GM23338 (cell line): ENCODE results near the gene KCNJ10. TPM values are rescaled to one million over a fixed set of nuclear protein-coding genes. Genes with fewer than 3 reads are reported as not detected.

ENCODE experiments used
- ATAC-seq: fragments of 200-7000 bp; cut with Tn5 transposase; 3 replicates; pipeline ENCODE4 v1.9.1; 2020
- DNase-seq: peaks from one replicate; pipeline ENCODE4 v3.0.0-alpha.2; 2015; ENCODE audit warnings: low spot score
- H2AFZ ChIP-seq: fragments of 200-600 bp; sonication (generic); 2 replicates; pipeline ENCODE4 v1.8.0; 2016; ENCODE audit warnings: antibody characterized with exemption, mild to moderate bottlenecking, moderate library complexity
- H3F3A ChIP-seq: fragments of 200-600 bp; sonication (generic); replicated peaks from 2 replicates; pipeline ENCODE4 v1.8.0; 2017; ENCODE audit warnings: antibody characterized with exemption, mixed run types, low read depth
- H3K27ac ChIP-seq: fragments of 200-600 bp; sonication (generic); 2 replicates; pipeline ENCODE4 v1.6.1; 2016; ENCODE audit warnings: low read depth
- H3K27me3 ChIP-seq: fragments of 200-600 bp; sonication (generic); 2 replicates; pipeline ENCODE4 v1.8.0; 2016; ENCODE audit warnings: mild to moderate bottlenecking, mixed run types, moderate library complexity; ENCODE audit not compliant: insufficient read depth
- H3K36me3 ChIP-seq: fragments of 200-600 bp; sonication (generic); 2 replicates; pipeline ENCODE4 v1.8.0; 2016; ENCODE audit warnings: mild to moderate bottlenecking; ENCODE audit not compliant: insufficient read depth
- H3K4me1 ChIP-seq: fragments of 200-600 bp; sonication (generic); 2 replicates; pipeline ENCODE4 v1.8.0; 2016; ENCODE audit warnings: mild to moderate bottlenecking, moderate library complexity; ENCODE audit not compliant: insufficient read depth
- H3K4me2 ChIP-seq: fragments of 200-600 bp; sonication (generic); 2 replicates; pipeline ENCODE4 v1.7.1; 2017; ENCODE audit warnings: mixed run types
- H3K4me3 ChIP-seq: fragments of 200-600 bp; sonication (generic); 2 replicates; pipeline ENCODE4 v1.6.1; 2016; ENCODE audit warnings: mixed run types
- H3K79me2 ChIP-seq: fragments of 200-600 bp; sonication (generic); replicated peaks from 2 replicates; pipeline ENCODE4 v1.8.0; 2017; ENCODE audit warnings: mild to moderate bottlenecking; ENCODE audit not compliant: insufficient read depth
- H3K9me2 ChIP-seq: fragments of 200-600 bp; sonication (generic); 2 replicates; pipeline ENCODE4 v1.8.0; 2017; ENCODE audit not compliant: insufficient read depth
- H4K20me1 ChIP-seq: fragments of 200-600 bp; sonication (generic); replicated peaks from 2 replicates; pipeline ENCODE4 v1.8.0; 2017; ENCODE audit warnings: mild to moderate bottlenecking; ENCODE audit not compliant: insufficient read depth
- H3K27ac Mint-ChIP-seq: 2 replicates; pipeline ENCODE4 v1.8.0; 2020; ENCODE audit warnings: inconsistent platforms, mild to moderate bottlenecking, moderate library complexity, mixed read lengths
- H3K27me3 Mint-ChIP-seq: 3 replicates; pipeline ENCODE4 v1.8.0; 2022; ENCODE audit warnings: low read depth, mild to moderate bottlenecking, moderate library complexity, mixed read lengths, inconsistent platforms; ENCODE audit not compliant: insufficient read depth, poor library complexity
- H3K36me3 Mint-ChIP-seq: 3 replicates; pipeline ENCODE4 v1.8.0; 2021; ENCODE audit warnings: low read depth, mild to moderate bottlenecking, inconsistent platforms, moderate library complexity, mixed read lengths
- H3K4me1 Mint-ChIP-seq: 3 replicates; pipeline ENCODE4 v1.8.0; 2020; ENCODE audit warnings: mild to moderate bottlenecking, inconsistent platforms, mixed read lengths
- H3K4me3 Mint-ChIP-seq: 3 replicates; pipeline ENCODE4 v1.8.0; 2021; ENCODE audit warnings: moderate library complexity, mild to moderate bottlenecking, inconsistent platforms, mixed read lengths
- H3K9me3 Mint-ChIP-seq: 3 replicates; pipeline ENCODE4 v1.8.0; 2020; ENCODE audit warnings: moderate library complexity, mild to moderate bottlenecking, inconsistent platforms, mixed read lengths
- CREB1 ChIP-seq: fragments of 250-450 bp; sonication (Bioruptor Pico); IDR thresholded peaks from 2 replicates; pipeline ENCODE4 v1.5.0; 2020; ENCODE audit warnings: low read depth, mild to moderate bottlenecking, moderate library complexity
- EZH2 ChIP-seq: fragments of 200-600 bp; sonication (generic); IDR thresholded peaks from one replicate; pipeline ENCODE4 v1.8.0; 2017; ENCODE audit warnings: antibody characterized with exemption, mild to moderate bottlenecking, low read depth; ENCODE audit not compliant: unreplicated experiment
- EZH2phosphoT487 ChIP-seq: fragments of 200-600 bp; sonication (generic); IDR thresholded peaks from one replicate; pipeline ENCODE4 v1.8.1; 2018; ENCODE audit warnings: antibody characterized with exemption; ENCODE audit not compliant: unreplicated experiment
- JUNB ChIP-seq: IDR thresholded peaks from one replicate; pipeline ENCODE4 v1.6.1; 2016; ENCODE audit warnings: antibody characterized with exemption; ENCODE audit not compliant: unreplicated experiment
- NANOG ChIP-seq: IDR thresholded peaks from 2 replicates; pipeline ENCODE4 v1.6.1; 2016; ENCODE audit warnings: antibody characterized with exemption, borderline replicate concordance
- POLR2AphosphoS5 ChIP-seq: IDR thresholded peaks from 2 replicates; pipeline ENCODE4 v1.6.1; 2016; ENCODE audit warnings: antibody characterized with exemption, low read depth
- STAT1 ChIP-seq: IDR thresholded peaks from one replicate; pipeline ENCODE4 v1.6.1; 2016; ENCODE audit warnings: antibody characterized with exemption; ENCODE audit not compliant: unreplicated experiment
- ZNF114 ChIP-seq: fragments of 250-450 bp; sonication (Bioruptor Pico); IDR thresholded peaks from 2 replicates; pipeline ENCODE4 v1.5.0; 2020; ENCODE audit warnings: mild to moderate bottlenecking, moderate library complexity
- ZNF331 ChIP-seq: fragments of 250-450 bp; sonication (Bioruptor Pico); IDR thresholded peaks from 2 replicates; pipeline ENCODE4 v1.5.0; 2020; ENCODE audit warnings: low read depth, mild to moderate bottlenecking, moderate library complexity
- polyA plus RNA-seq: library from polyadenylated mRNA; unstranded; fragments of >200 nt; fragmentation: Nextera tagmentation; extraction: Ambion mirVana; gene quantifications from 2 replicates; pipeline ENCODE4 v1.2.1, GENCODE V29; 2016
- total RNA-seq: library from RNA; depleted of rRNA; stranded (reverse); fragments of >200 nt; shearing (Covaris generic); gene quantifications from 2 replicates; pipeline ENCODE4 v1.2.3, GENCODE V29; 2014
- TF ChIP-seq, protein P1 (sequence below), 2 experiments: fragments of 200-600 bp in 1 of 2; sonication (generic) in 1 of 2; conservative IDR thresholded peaks; 2 replicates each; pipeline versions ENCODE4 v1.5.1 to v1.6.1; 2016 to 2017; ENCODE audit warnings: antibody characterized with exemption in 2 of 2, low read depth in 2 of 2, mild to moderate bottlenecking in 2 of 2, moderate library complexity in 1 of 2
- TF ChIP-seq, protein P2 (sequence below): IDR thresholded peaks from one replicate; pipeline ENCODE4 v1.6.1; 2018; ENCODE audit warnings: antibody characterized with exemption; ENCODE audit not compliant: unreplicated experiment
- TF ChIP-seq, protein P3 (sequence below): fragments of 250-450 bp; sonication (Bioruptor Pico); IDR thresholded peaks from 2 replicates; pipeline ENCODE4 v1.5.0; 2020; ENCODE audit warnings: mild to moderate bottlenecking, moderate library complexity
- TF ChIP-seq, protein P4 (sequence below): IDR thresholded peaks from 2 replicates; pipeline ENCODE4 v1.6.1; 2016; ENCODE audit warnings: antibody characterized with exemption

The KCNJ10 gene
- total and polyA plus RNA-seq, 2 experiments from 2014 or later: 1.4 to 2.8 TPM

DNA sequence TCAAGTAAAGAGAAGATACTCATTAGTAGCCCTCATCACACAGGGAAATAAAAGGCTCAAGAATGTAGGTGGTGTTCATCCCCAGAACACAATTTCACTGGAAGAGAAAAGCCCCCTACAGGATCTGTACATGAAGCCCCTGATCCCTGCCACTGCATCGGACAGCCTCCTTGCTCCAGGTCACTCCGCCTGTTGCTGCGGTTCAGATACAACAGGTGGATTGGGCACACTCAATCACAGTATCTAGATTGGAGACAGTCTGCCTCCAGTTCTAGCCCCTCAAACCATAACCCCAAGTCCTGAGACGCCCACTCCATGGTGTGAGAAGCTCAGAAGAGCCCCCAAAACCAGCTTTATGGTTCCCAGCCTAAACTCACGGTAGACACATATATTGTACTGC, 117.0 kb downstream of the KCNJ10 start:
- no peak overlapping the region for H3K4me3 Mint-ChIP-seq
- H3K4me3 ChIP-seq: no peak overlapping the region
- H3K27ac Mint-ChIP-seq: no peak overlapping the region
- ATAC-seq (no peak), DNase-seq (no peak)
- no peaks in the 10 kb centered on the region for H3K4me1 Mint-ChIP-seq
- H3K27me3 Mint-ChIP-seq: peaks cover 7% of the 10 kb centered on the region
- no peak overlapping the region for H3K4me2 ChIP-seq
- H3K9me2 ChIP-seq: peaks cover 4% of the 10 kb centered on the region; the same call in 1 of the 2 replicates
- H3K9me3 Mint-ChIP-seq: no peaks in the 10 kb centered on the region
- H3K27ac ChIP-seq: no peak overlapping the region
- no peaks in the 10 kb centered on the region for H4K20me1 ChIP-seq
- TF ChIP-seq JUNB: no peak
- TF ChIP-seq, protein P1, sequence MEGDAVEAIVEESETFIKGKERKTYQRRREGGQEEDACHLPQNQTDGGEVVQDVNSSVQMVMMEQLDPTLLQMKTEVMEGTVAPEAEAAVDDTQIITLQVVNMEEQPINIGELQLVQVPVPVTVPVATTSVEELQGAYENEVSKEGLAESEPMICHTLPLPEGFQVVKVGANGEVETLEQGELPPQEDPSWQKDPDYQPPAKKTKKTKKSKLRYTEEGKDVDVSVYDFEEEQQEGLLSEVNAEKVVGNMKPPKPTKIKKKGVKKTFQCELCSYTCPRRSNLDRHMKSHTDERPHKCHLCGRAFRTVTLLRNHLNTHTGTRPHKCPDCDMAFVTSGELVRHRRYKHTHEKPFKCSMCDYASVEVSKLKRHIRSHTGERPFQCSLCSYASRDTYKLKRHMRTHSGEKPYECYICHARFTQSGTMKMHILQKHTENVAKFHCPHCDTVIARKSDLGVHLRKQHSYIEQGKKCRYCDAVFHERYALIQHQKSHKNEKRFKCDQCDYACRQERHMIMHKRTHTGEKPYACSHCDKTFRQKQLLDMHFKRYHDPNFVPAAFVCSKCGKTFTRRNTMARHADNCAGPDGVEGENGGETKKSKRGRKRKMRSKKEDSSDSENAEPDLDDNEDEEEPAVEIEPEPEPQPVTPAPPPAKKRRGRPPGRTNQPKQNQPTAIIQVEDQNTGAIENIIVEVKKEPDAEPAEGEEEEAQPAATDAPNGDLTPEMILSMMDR (conservative IDR thresholded peaks at IDR 0.05; ENCODE audit: low read depth in 2 of 2): no peak
- TF ChIP-seq, protein P2, sequence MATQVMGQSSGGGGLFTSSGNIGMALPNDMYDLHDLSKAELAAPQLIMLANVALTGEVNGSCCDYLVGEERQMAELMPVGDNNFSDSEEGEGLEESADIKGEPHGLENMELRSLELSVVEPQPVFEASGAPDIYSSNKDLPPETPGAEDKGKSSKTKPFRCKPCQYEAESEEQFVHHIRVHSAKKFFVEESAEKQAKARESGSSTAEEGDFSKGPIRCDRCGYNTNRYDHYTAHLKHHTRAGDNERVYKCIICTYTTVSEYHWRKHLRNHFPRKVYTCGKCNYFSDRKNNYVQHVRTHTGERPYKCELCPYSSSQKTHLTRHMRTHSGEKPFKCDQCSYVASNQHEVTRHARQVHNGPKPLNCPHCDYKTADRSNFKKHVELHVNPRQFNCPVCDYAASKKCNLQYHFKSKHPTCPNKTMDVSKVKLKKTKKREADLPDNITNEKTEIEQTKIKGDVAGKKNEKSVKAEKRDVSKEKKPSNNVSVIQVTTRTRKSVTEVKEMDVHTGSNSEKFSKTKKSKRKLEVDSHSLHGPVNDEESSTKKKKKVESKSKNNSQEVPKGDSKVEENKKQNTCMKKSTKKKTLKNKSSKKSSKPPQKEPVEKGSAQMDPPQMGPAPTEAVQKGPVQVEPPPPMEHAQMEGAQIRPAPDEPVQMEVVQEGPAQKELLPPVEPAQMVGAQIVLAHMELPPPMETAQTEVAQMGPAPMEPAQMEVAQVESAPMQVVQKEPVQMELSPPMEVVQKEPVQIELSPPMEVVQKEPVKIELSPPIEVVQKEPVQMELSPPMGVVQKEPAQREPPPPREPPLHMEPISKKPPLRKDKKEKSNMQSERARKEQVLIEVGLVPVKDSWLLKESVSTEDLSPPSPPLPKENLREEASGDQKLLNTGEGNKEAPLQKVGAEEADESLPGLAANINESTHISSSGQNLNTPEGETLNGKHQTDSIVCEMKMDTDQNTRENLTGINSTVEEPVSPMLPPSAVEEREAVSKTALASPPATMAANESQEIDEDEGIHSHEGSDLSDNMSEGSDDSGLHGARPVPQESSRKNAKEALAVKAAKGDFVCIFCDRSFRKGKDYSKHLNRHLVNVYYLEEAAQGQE: no peak
- TF ChIP-seq EZH2: no peak
- TF ChIP-seq STAT1: no peak
- TF ChIP-seq, protein P3, sequence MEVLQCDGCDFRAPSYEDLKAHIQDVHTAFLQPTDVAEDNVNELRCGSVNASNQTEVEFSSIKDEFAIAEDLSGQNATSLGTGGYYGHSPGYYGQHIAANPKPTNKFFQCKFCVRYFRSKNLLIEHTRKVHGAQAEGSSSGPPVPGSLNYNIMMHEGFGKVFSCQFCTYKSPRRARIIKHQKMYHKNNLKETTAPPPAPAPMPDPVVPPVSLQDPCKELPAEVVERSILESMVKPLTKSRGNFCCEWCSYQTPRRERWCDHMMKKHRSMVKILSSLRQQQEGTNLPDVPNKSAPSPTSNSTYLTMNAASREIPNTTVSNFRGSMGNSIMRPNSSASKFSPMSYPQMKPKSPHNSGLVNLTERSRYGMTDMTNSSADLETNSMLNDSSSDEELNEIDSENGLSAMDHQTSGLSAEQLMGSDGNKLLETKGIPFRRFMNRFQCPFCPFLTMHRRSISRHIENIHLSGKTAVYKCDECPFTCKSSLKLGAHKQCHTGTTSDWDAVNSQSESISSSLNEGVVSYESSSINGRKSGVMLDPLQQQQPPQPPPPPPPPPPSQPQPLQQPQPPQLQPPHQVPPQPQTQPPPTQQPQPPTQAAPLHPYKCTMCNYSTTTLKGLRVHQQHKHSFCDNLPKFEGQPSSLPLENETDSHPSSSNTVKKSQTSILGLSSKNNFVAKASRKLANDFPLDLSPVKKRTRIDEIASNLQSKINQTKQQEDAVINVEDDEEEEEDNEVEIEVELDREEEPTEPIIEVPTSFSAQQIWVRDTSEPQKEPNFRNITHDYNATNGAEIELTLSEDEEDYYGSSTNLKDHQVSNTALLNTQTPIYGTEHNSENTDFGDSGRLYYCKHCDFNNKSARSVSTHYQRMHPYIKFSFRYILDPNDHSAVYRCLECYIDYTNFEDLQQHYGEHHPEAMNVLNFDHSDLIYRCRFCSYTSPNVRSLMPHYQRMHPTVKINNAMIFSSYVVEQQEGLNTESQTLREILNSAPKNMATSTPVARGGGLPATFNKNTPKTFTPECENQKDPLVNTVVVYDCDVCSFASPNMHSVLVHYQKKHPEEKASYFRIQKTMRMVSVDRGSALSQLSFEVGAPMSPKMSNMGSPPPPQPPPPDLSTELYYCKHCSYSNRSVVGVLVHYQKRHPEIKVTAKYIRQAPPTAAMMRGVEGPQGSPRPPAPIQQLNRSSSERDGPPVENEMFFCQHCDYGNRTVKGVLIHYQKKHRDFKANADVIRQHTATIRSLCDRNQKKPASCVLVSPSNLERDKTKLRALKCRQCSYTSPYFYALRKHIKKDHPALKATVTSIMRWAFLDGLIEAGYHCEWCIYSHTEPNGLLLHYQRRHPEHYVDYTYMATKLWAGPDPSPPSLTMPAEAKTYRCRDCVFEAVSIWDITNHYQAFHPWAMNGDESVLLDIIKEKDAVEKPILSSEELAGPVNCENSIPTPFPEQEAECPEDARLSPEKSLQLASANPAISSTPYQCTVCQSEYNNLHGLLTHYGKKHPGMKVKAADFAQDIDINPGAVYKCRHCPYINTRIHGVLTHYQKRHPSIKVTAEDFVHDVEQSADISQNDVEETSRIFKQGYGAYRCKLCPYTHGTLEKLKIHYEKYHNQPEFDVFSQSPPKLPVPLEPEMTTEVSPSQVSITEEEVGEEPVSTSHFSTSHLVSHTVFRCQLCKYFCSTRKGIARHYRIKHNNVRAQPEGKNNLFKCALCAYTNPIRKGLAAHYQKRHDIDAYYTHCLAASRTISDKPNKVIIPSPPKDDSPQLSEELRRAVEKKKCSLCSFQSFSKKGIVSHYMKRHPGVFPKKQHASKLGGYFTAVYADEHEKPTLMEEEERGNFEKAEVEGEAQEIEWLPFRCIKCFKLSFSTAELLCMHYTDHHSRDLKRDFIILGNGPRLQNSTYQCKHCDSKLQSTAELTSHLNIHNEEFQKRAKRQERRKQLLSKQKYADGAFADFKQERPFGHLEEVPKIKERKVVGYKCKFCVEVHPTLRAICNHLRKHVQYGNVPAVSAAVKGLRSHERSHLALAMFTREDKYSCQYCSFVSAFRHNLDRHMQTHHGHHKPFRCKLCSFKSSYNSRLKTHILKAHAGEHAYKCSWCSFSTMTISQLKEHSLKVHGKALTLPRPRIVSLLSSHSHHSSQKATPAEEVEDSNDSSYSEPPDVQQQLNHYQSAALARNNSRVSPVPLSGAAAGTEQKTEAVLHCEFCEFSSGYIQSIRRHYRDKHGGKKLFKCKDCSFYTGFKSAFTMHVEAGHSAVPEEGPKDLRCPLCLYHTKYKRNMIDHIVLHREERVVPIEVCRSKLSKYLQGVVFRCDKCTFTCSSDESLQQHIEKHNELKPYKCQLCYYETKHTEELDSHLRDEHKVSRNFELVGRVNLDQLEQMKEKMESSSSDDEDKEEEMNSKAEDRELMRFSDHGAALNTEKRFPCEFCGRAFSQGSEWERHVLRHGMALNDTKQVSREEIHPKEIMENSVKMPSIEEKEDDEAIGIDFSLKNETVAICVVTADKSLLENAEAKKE (CRISPR knock-in tag): no peak
- TF ChIP-seq EZH2phosphoT487: no peak
- TF ChIP-seq CREB1: no peak
- no peak for TF ChIP-seq ZNF331 (CRISPR knock-in tag)
- TF ChIP-seq ZNF114 (CRISPR knock-in tag): no peak
- TF ChIP-seq NANOG: no peak
- TF ChIP-seq POLR2AphosphoS5: no peak
- TF ChIP-seq, protein P4, sequence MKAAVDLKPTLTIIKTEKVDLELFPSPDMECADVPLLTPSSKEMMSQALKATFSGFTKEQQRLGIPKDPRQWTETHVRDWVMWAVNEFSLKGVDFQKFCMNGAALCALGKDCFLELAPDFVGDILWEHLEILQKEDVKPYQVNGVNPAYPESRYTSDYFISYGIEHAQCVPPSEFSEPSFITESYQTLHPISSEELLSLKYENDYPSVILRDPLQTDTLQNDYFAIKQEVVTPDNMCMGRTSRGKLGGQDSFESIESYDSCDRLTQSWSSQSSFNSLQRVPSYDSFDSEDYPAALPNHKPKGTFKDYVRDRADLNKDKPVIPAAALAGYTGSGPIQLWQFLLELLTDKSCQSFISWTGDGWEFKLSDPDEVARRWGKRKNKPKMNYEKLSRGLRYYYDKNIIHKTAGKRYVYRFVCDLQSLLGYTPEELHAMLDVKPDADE: no peak
- H3K36me3 ChIP-seq: no peaks in the 10 kb centered on the region
- H3K36me3 Mint-ChIP-seq: no peaks in the 10 kb centered on the region
- H3K27me3 ChIP-seq: no peaks in the 10 kb centered on the region
- no peaks in the 10 kb centered on the region for H3K79me2 ChIP-seq
- no peak overlapping the region for H2AFZ ChIP-seq
- H3F3A ChIP-seq: no peaks in the 10 kb centered on the region
- no peaks in the 10 kb centered on the region for H3K4me1 ChIP-seq
